Chondrocyte (in vitro differentiated cells): ENCODE data around the gene PDE4D. TPM values are rescaled to one million over a fixed set of nuclear protein-coding genes. Genes with fewer than 3 reads are reported as not detected.
A peak's percentile ranks its signal among the peaks of the same experiment; 100 is the strongest.

Source experiments
- DNase-seq: peaks from one replicate; pipeline ENCODE4 v3.0.0; 2021; ENCODE audit warnings: mixed read lengths, low spot score
- H3K27ac Mint-ChIP-seq: one replicate; pipeline ENCODE4 v1.8.0; 2021; ENCODE audit warnings: mild to moderate bottlenecking, moderate library complexity, mixed read lengths; ENCODE audit not compliant: unreplicated experiment
- H3K27me3 Mint-ChIP-seq: 2 replicates; pipeline ENCODE4 v1.8.0; 2021; ENCODE audit warnings: low read depth, mixed read lengths
- H3K36me3 Mint-ChIP-seq: 2 replicates; pipeline ENCODE4 v1.8.0; 2021; ENCODE audit warnings: low read depth, mixed read lengths
- H3K4me1 Mint-ChIP-seq: 2 replicates; pipeline ENCODE4 v1.8.0; 2021; ENCODE audit warnings: low read depth, mild to moderate bottlenecking, mixed read lengths
- H3K4me3 Mint-ChIP-seq: one replicate; pipeline ENCODE4 v1.8.0; 2021; ENCODE audit warnings: mild to moderate bottlenecking, moderate library complexity, mixed read lengths; ENCODE audit not compliant: unreplicated experiment
- H3K9me3 Mint-ChIP-seq: 2 replicates; pipeline ENCODE4 v1.8.0; 2021; ENCODE audit warnings: low read depth, mixed read lengths
- CTCF ChIP-seq: fragments of 200-600 bp; sonication (generic); IDR thresholded peaks from 2 replicates; pipeline ENCODE4 v1.5.0; 2021; ENCODE audit warnings: antibody characterized with exemption, mild to moderate bottlenecking, moderate library complexity
- total RNA-seq: library from RNA; stranded (reverse); gene quantifications from 3 replicates; pipeline ENCODE4 v1.2.1, GENCODE V29; 2021

The PDE4D gene
- total RNA-seq, 1 donor from 2014 or later = 21.1 TPM

- no peak for DNase-seq
- peak overlapping the region; percentile 58 for H3K27ac Mint-ChIP-seq
- H3K4me1 Mint-ChIP-seq = peaks cover 55% of the 10 kb centered on the region
- no peaks in the 10 kb centered on the region for H3K9me3 Mint-ChIP-seq
- no peaks in the 10 kb centered on the region for H3K36me3 Mint-ChIP-seq
- H3K27me3 Mint-ChIP-seq = no peaks in the 10 kb centered on the region
- no peak for TF ChIP-seq CTCF
- H3K4me3 Mint-ChIP-seq = no peak overlapping the region
Observed at GRCh38 chr5:59276917-59277372, 616.6 kb downstream of the PDE4D start.

GRCh38 chr5:59276325-59276675 lies 617.2 kb downstream of the PDE4D start:
- DNase-seq = no peak
- no peak for TF ChIP-seq CTCF
- Mint-ChIP-seq H3K4me3 (peak overlapping the region; percentile 84), H3K36me3 (no peaks in the 10 kb centered on the region), H3K9me3 (no peaks in the 10 kb centered on the region), H3K4me1 (peaks cover 55% of the 10 kb centered on the region), H3K27ac (peak overlapping the region; percentile 97), H3K27me3 (no peaks in the 10 kb centered on the region)

GRCh38 chr5:59275510-59276324 lies 617.8 kb downstream of the PDE4D start:
- Mint-ChIP-seq H3K9me3 (no peaks in the 10 kb centered on the region), H3K4me1 (peaks cover 55% of the 10 kb centered on the region), H3K4me3 (peak overlapping the region; percentile 84), H3K36me3 (no peaks in the 10 kb centered on the region), H3K27me3 (no peaks in the 10 kb centered on the region), H3K27ac (peak overlapping the region; percentile 97)
- DNase-seq = no peak
- no peak for TF ChIP-seq CTCF

- no peak for TF ChIP-seq CTCF
- Mint-ChIP-seq H3K27me3 (no peaks in the 10 kb centered on the region), H3K27ac (peak overlapping the region; percentile 97), H3K4me1 (peaks cover 55% of the 10 kb centered on the region), H3K4me3 (peak overlapping the region; percentile 84), H3K36me3 (no peaks in the 10 kb centered on the region), H3K9me3 (no peaks in the 10 kb centered on the region)
- no peak for DNase-seq
Observed at GRCh38 chr5:59275170-59275509, 618.4 kb downstream of the PDE4D start.

- no peak for DNase-seq
- no peak for TF ChIP-seq CTCF
- Mint-ChIP-seq H3K27ac (peak overlapping the region; percentile 67), H3K9me3 (no peaks in the 10 kb centered on the region), H3K36me3 (no peaks in the 10 kb centered on the region), H3K27me3 (no peaks in the 10 kb centered on the region), H3K4me3 (peak overlapping the region; percentile 61), H3K4me1 (peaks cover 51% of the 10 kb centered on the region)
Observed at GRCh38 chr5:59274106-59274636, 619.4 kb downstream of the PDE4D start.
